GM10266 (cell line): ENCODE measurements around the gene MAST4.

ENCODE experiments used
- DNase-seq: peaks from one replicate; pipeline ENCODE4 v3.0.0; 2012; ENCODE audit errors: extremely low spot score
- TF ChIP-seq, protein P1 (sequence below): IDR thresholded peaks from 2 replicates; pipeline ENCODE4 v1.5.1; 2012; ENCODE audit warnings: mild to moderate bottlenecking, low read depth; ENCODE audit not compliant: control insufficient read depth, insufficient read depth; ENCODE audit errors: missing control alignments

The MAST4 gene

DNA sequence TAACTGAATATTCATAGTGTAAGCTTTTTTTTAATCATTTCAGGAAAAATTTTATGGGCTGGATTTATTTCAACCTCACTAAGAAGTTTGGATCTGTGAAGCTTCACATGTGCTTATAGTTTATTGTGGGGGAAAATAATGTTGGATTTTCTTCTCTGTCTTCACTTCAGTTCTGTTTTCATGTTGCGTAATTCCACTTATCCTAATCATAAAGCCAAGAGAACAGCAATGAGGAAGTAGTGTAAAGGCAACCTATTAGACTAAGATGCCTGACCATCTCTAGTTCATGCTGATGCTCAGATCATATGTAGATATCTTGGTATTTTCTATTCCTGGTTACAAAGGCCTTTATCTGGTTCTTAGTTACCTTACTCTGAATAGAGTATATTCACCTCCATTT lies 550.4 kb downstream of the MAST4 start:
- DNase-seq = no peak
- TF ChIP-seq, protein P1, sequence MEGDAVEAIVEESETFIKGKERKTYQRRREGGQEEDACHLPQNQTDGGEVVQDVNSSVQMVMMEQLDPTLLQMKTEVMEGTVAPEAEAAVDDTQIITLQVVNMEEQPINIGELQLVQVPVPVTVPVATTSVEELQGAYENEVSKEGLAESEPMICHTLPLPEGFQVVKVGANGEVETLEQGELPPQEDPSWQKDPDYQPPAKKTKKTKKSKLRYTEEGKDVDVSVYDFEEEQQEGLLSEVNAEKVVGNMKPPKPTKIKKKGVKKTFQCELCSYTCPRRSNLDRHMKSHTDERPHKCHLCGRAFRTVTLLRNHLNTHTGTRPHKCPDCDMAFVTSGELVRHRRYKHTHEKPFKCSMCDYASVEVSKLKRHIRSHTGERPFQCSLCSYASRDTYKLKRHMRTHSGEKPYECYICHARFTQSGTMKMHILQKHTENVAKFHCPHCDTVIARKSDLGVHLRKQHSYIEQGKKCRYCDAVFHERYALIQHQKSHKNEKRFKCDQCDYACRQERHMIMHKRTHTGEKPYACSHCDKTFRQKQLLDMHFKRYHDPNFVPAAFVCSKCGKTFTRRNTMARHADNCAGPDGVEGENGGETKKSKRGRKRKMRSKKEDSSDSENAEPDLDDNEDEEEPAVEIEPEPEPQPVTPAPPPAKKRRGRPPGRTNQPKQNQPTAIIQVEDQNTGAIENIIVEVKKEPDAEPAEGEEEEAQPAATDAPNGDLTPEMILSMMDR = no peak

DNA sequence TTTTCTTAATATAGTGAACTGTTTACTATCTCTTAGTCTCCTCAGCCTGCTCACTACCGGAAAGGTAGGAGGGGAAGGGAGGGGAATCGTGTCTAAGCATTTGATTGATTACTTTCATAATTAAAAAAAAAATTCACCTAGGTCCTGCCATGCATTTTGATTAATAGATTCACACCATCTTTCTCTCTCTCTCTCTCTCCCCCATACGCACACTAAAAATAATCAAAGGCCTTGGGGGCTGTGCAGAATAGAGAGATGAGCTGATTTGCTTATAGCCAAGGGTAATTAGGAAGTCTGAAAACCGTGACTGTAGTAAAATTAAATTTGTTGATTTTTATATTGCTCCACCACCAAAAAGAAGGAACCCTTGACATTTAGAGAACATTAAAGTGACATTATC lies 550.8 kb downstream of the MAST4 start:
- DNase-seq = no peak
- TF ChIP-seq, protein P1 = no peak

DNA sequence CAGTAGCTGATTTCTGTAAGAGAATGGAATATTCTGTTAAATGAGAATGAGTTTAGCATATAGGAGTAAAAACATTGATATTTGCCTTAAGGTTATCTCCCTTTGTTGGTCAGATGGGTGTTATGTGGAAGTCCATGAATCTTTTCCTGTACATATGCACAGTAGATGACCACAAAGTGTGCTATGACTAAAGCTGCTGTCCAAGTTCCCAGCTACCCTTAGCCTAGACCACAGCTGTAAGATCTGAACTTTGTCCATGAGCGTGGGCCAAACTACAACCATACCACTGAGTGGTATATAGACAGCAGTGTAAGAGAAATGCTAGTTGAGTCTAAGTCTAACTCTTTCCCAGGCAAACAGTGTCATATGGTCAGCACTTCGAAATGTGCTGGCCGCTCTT lies 551.6 kb downstream of the MAST4 start:
- no peak for DNase-seq
- TF ChIP-seq, protein P1 = no peak

DNA sequence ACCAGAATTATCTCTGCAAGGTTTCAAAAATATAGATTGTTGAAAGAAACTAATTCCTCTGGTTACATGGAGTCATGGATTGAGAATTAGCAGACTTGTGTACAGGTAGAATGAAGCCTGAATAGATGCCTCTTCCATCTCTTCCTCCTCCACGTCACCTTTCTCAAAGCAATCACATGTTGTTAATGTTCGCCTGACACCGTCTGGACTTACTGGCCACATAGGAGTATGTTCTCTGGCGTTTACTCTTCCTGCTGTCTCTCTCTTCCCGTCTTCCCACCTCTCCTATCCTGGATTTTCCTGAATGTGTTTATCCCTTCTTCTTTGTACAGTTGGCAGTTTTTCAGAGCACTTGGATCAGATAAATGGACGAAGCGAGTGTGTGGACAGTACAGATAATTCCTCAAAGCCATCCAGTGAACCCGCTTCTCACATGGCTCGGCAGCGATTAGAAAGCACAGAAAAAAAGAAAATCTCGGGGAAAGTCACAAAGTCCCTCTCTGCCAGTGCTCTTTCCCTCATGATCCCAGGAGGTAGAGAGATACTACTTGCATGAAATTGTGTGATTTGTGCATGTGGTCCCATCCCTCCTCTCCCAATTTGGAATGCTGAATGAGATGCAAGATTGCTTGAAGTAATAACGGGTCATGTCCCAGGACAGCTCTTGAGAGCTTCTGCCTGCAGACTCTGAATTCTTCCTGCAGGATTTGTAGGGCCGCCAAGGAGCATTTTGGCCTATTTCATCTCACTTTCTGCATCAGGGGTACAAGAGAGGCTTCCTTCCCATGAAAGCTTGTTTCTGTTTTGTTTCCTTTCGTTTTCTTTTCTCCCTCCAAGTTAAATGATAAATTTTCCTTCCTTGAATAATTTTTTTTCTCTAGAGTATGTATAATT lies 553.1 kb downstream of the MAST4 start:
- TF ChIP-seq, protein P1 = no peak
- DNase-seq = no peak

DNA sequence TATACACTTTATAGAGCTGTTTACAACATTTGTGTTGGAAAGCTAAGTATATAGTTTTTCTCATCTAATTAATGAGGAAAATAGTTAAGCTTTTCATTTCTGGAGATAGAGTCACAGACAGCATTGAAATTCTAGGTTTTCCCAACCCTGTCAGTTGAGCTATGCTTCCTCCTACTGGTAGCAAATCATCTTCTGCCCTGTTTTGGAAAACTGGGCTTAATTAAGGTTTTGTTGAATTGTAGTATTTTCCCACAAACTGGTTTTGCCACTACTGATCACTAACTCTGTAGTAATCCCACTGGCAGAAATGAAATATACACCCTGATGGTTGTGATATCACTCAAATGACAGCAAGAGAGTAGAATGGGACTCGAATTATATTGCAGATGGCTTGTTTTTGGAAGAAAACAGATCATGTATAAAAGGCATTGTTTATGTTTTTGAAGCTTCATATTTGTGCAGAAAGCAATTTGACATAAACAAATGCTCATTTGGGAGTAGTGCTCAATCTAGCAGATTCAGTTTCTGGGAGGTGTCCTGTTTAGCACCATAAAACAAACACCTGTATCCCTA lies 553.8 kb downstream of the MAST4 start:
- DNase-seq = no peak
- TF ChIP-seq, protein P1 = no peak

DNA sequence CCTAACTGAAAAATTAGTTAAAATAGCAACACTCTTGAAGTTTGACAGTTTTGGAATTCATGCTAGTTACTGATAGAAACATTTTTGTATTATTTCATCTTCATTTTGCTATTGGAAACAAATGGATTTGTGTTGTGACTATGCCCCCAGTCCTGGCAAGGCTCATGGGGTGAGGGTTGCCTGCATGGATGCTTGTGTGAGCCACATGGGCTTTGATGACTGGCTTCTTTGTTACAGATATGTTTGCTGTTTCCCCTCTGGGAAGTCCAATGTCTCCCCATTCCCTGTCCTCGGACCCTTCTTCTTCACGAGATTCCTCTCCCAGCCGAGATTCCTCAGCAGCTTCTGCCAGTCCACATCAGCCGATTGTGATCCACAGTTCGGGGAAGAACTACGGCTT lies 556.2 kb downstream of the MAST4 start:
- no peak for DNase-seq

More for the DNA sequence above, 556.2 kb downstream of the MAST4 start:
- TF ChIP-seq, protein P1 = no peak
